Astrocyte (in vitro differentiated cells and primary cell): ENCODE data around the gene UPK3BL1.
"Not testable (repeated sequence)": the region's sequence is repeated elsewhere in the genome, so short reads cannot be mapped to it uniquely, and the experiment has no call there.

Experiments used
- CTCF ChIP-seq: IDR thresholded peaks from 2 replicates; pipeline ENCODE4 v1.5.1; 2011; ENCODE audit warnings: low read depth, mild to moderate bottlenecking, inconsistent platforms, low read length, moderate library complexity; ENCODE audit not compliant: insufficient read depth
- EZH2 ChIP-seq: IDR thresholded peaks from 2 replicates; pipeline ENCODE4 v1.6.1; 2012; ENCODE audit warnings: mild to moderate bottlenecking, low read length, inconsistent platforms; ENCODE audit not compliant: insufficient read depth

- not testable (repeated sequence) for TF ChIP-seq CTCF, EZH2
Measured at GRCh38 chr7:102630622-102631021, 12.0 kb downstream of the UPK3BL1 start.
